Measurements from ENCODE around the gene PLEKHA1.

- TF ChIP-seq, protein P1, sequence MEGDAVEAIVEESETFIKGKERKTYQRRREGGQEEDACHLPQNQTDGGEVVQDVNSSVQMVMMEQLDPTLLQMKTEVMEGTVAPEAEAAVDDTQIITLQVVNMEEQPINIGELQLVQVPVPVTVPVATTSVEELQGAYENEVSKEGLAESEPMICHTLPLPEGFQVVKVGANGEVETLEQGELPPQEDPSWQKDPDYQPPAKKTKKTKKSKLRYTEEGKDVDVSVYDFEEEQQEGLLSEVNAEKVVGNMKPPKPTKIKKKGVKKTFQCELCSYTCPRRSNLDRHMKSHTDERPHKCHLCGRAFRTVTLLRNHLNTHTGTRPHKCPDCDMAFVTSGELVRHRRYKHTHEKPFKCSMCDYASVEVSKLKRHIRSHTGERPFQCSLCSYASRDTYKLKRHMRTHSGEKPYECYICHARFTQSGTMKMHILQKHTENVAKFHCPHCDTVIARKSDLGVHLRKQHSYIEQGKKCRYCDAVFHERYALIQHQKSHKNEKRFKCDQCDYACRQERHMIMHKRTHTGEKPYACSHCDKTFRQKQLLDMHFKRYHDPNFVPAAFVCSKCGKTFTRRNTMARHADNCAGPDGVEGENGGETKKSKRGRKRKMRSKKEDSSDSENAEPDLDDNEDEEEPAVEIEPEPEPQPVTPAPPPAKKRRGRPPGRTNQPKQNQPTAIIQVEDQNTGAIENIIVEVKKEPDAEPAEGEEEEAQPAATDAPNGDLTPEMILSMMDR (conservative IDR thresholded peaks at IDR 0.05; ENCODE audit: low read depth, low read length) = no peak
- no peak for TF ChIP-seq EZH2 (IDR thresholded peaks at IDR 0.05; ENCODE audit: borderline replicate concordance, low read depth, low read length, poor library complexity, severe bottlenecking)
These were observed 1.2 kb downstream of the PLEKHA1 start for GRCh38 chr10:122375679-122376160.

All from A673 (cell line).